H9 (cell line): ENCODE data around the gene KLLN. TPM values are rescaled to one million over a fixed set of nuclear protein-coding genes. Genes with fewer than 3 reads are reported as not detected.

Source experiments
- DNase-seq: peaks from one replicate; pipeline ENCODE4 v3.0.0-alpha.2; 2017
- H2AFZ ChIP-seq: one replicate; pipeline ENCODE4 v1.6.1; 2013; ENCODE audit warnings: mild to moderate bottlenecking, low read length, control low read depth, moderate library complexity
- H2AK5ac ChIP-seq: 2 replicates; pipeline ENCODE4 v1.6.1; 2013; ENCODE audit warnings: low read length, control low read depth, mixed read lengths; ENCODE audit not compliant: insufficient read length
- H2BK120ac ChIP-seq: one replicate; pipeline ENCODE4 v1.6.1; 2013; ENCODE audit warnings: low read depth, mild to moderate bottlenecking, low read length, control low read depth, inconsistent platforms; ENCODE audit not compliant: poor library complexity, severe bottlenecking
- H2BK12ac ChIP-seq: 2 replicates; pipeline ENCODE4 v1.6.1; 2013; ENCODE audit warnings: low read length, control low read depth, mixed read lengths, low read depth; ENCODE audit not compliant: insufficient read length
- H2BK15ac ChIP-seq: 2 replicates; pipeline ENCODE4 v1.6.1; 2013; ENCODE audit warnings: low read depth, low read length, control low read depth
- H2BK20ac ChIP-seq: one replicate; pipeline ENCODE4 v1.6.1; 2013; ENCODE audit warnings: low read depth, mild to moderate bottlenecking, low read length, control low read depth, inconsistent platforms; ENCODE audit not compliant: poor library complexity, severe bottlenecking
- H2BK5ac ChIP-seq: 2 replicates; pipeline ENCODE4 v1.6.1; 2013; ENCODE audit warnings: low read length, control low read depth, mixed read lengths; ENCODE audit not compliant: insufficient read length
- H3K14ac ChIP-seq: 2 replicates; pipeline ENCODE4 v1.6.1; 2013; ENCODE audit warnings: low read length, control low read depth; ENCODE audit not compliant: insufficient read depth
- H3K18ac ChIP-seq: 2 replicates; pipeline ENCODE4 v1.6.1; 2013; ENCODE audit warnings: low read depth, mild to moderate bottlenecking, mixed read lengths, low read length, control low read depth; ENCODE audit not compliant: insufficient read length
- H3K23ac ChIP-seq: 2 replicates; pipeline ENCODE4 v1.6.1; 2013; ENCODE audit warnings: low read length, control low read depth, mixed read lengths, low read depth; ENCODE audit not compliant: insufficient read length
- H3K23me2 ChIP-seq: 2 replicates; pipeline ENCODE4 v1.6.1; 2013; ENCODE audit warnings: low read depth, mild to moderate bottlenecking, mixed read lengths, low read length, control low read depth; ENCODE audit not compliant: insufficient read length, poor library complexity, severe bottlenecking
- H3K27ac ChIP-seq: 2 replicates; pipeline ENCODE4 v1.5.1; 2013; ENCODE audit warnings: low read length, control low read depth, mixed read lengths, low read depth; ENCODE audit not compliant: insufficient read length
- H3K27me3 ChIP-seq: 2 replicates; pipeline ENCODE4 v1.6.1; 2013; ENCODE audit warnings: low read length, control low read depth, inconsistent platforms; ENCODE audit not compliant: insufficient read depth
- H3K4ac ChIP-seq: 2 replicates; pipeline ENCODE4 v1.6.1; 2013; ENCODE audit warnings: low read depth, mild to moderate bottlenecking, control low read depth, inconsistent platforms, low read length, moderate library complexity
- H3K4me1 ChIP-seq: 2 replicates; pipeline ENCODE4 v1.6.1; 2013; ENCODE audit warnings: low read length, control low read depth, inconsistent platforms; ENCODE audit not compliant: insufficient read depth
- H3K4me2 ChIP-seq: 2 replicates; pipeline ENCODE4 v1.6.1; 2013; ENCODE audit warnings: low read length, control low read depth, mixed read lengths; ENCODE audit not compliant: insufficient read length, insufficient read depth
- H3K56ac ChIP-seq: 2 replicates; pipeline ENCODE4 v1.6.1; 2013; ENCODE audit warnings: low read depth, mild to moderate bottlenecking, mixed read lengths, low read length, control low read depth; ENCODE audit not compliant: insufficient read length
- H3K79me1 ChIP-seq: 2 replicates; pipeline ENCODE4 v1.6.1; 2013; ENCODE audit warnings: low read depth, mild to moderate bottlenecking, moderate library complexity, low read length, control low read depth, inconsistent platforms; ENCODE audit not compliant: insufficient read depth, poor library complexity, severe bottlenecking
- H3K79me2 ChIP-seq: 2 replicates; pipeline ENCODE4 v1.6.1; 2013; ENCODE audit warnings: low read length, control low read depth, inconsistent platforms; ENCODE audit not compliant: insufficient read depth
- H3K9ac ChIP-seq: 2 replicates; pipeline ENCODE4 v1.6.1; 2013; ENCODE audit warnings: low read length, control low read depth, mixed read lengths; ENCODE audit not compliant: insufficient read length; ENCODE audit errors: extremely low read depth
- H3K9me3 ChIP-seq: one replicate; pipeline ENCODE4 v1.6.1; 2013; ENCODE audit warnings: low read depth, low read length, inconsistent platforms; ENCODE audit not compliant: control insufficient read depth
- H3T11ph ChIP-seq: one replicate; pipeline ENCODE4 v1.6.1; 2013; ENCODE audit warnings: mild to moderate bottlenecking, low read length, control low read depth, inconsistent platforms
- H4K20me1 ChIP-seq: one replicate; pipeline ENCODE4 v1.6.1; 2013; ENCODE audit not compliant: control insufficient read depth, insufficient read length, insufficient read depth
- H4K5ac ChIP-seq: 2 replicates; pipeline ENCODE4 v1.6.1; 2013; ENCODE audit warnings: low read depth, mild to moderate bottlenecking, mixed read lengths, low read length, control low read depth; ENCODE audit not compliant: insufficient read length
- H4K8ac ChIP-seq: replicated peaks from 2 replicates; pipeline ENCODE4 v1.6.1; 2013; ENCODE audit warnings: low read length, control low read depth, mixed read lengths, low read depth; ENCODE audit not compliant: insufficient read length
- H4K91ac ChIP-seq: 2 replicates; pipeline ENCODE4 v1.6.1; 2013; ENCODE audit warnings: low read depth, mild to moderate bottlenecking, moderate library complexity, mixed read lengths, low read length, control low read depth; ENCODE audit not compliant: insufficient read length
- H3K27ac Mint-ChIP-seq, 3 experiments: 2 replicates in 2 of 3; 3 replicates in 1 of 3; pipeline ENCODE4 v1.8.0; 2020 to 2021; ENCODE audit warnings: mixed read lengths in 3 of 3, mild to moderate bottlenecking in 1 of 3, moderate library complexity in 1 of 3
- H3K27me3 Mint-ChIP-seq: 2 replicates; pipeline ENCODE4 v1.8.0; 2021; ENCODE audit warnings: low read depth, mild to moderate bottlenecking, moderate library complexity, mixed read lengths
- H3K36me3 Mint-ChIP-seq, 3 experiments: 2 replicates in 2 of 3; 3 replicates in 1 of 3; pipeline ENCODE4 v1.8.0; 2020 to 2021; ENCODE audit warnings: low read depth in 3 of 3, mixed read lengths in 3 of 3; ENCODE audit not compliant: insufficient read depth in 1 of 3
- H3K4me1 Mint-ChIP-seq, 2 experiments: 2 replicates each; pipeline ENCODE4 v1.8.0; 2020; ENCODE audit warnings: mixed read lengths in 2 of 2
- H3K4me3 Mint-ChIP-seq, 2 experiments: 2 replicates in 1 of 2; 3 replicates in 1 of 2; pipeline ENCODE4 v1.8.0; 2020 to 2021; ENCODE audit warnings: mild to moderate bottlenecking in 2 of 2, mixed read lengths in 2 of 2, moderate library complexity in 1 of 2
- H3K9me3 Mint-ChIP-seq, 2 experiments: 2 replicates in 1 of 2; 3 replicates in 1 of 2; pipeline ENCODE4 v1.8.0; 2020; ENCODE audit warnings: mild to moderate bottlenecking in 2 of 2, mixed read lengths in 2 of 2, moderate library complexity in 1 of 2
- CTCF ChIP-seq: fragments of 200-600 bp; sonication (generic); conservative IDR thresholded peaks from 3 replicates; pipeline ENCODE4 v1.8.0; 2021; ENCODE audit warnings: antibody characterized with exemption, mild to moderate bottlenecking
- WGBS: extraction: QIAGEN DNeasy Blood & Tissue Kit; methylation state at CpG from one replicate; pipeline ENCODE4 v1.1.7; 2013; ENCODE audit warnings: missing lambda C conversion rate, low lambda C conversion rate, mixed read lengths; ENCODE audit not compliant: insufficient read length; ENCODE audit errors: extremely low coverage; 5-methylcytosine and 5-hydroxymethylcytosine counted together
- total RNA-seq: library from RNA; stranded (reverse); gene quantifications from 2 replicates; pipeline ENCODE4 v1.2.1, GENCODE V29; 2021

KLLN gene
- total RNA-seq, 1 experiment from 2014 or later = 0.79 TPM

GRCh38 chr10:87887146-87887545 lies 23.8 kb upstream of the KLLN start:
- Histone ChIP-seq H3K4ac (no peak overlapping the region), H2BK5ac (no peak overlapping the region), H3K4me2 (no peak overlapping the region), H3K9me3 (peaks cover 6% of the 10 kb centered on the region), H3K56ac (no peak overlapping the region), H3K27ac (no peak overlapping the region), H4K8ac (no peak overlapping the region), H2BK15ac (no peak overlapping the region), H3K14ac (no peak overlapping the region), H3K23ac (no peak overlapping the region), H2AK5ac (no peak overlapping the region), H2AFZ (no peak overlapping the region), H3K9ac (no peak overlapping the region), H3K79me2 (peaks cover 4% of the 10 kb centered on the region; the same call in 1 of the 2 replicates), H3K23me2 (no peaks in the 10 kb centered on the region), H4K91ac (no peak overlapping the region), H3K79me1 (peaks cover 13% of the 10 kb centered on the region), H4K5ac (no peak overlapping the region), H2BK20ac (no peak overlapping the region), H3K18ac (no peak overlapping the region), H2BK120ac (no peak overlapping the region), H3K27me3 (no peaks in the 10 kb centered on the region), H2BK12ac (no peak overlapping the region), H4K20me1 (no peaks in the 10 kb centered on the region), H3K4me1 (no peaks in the 10 kb centered on the region), H3T11ph (no peak overlapping the region)
- Mint-ChIP-seq H3K27ac (no peak overlapping the region), H3K4me3 (no peak overlapping the region; a peak in 1 of 5 replicates), H3K36me3 (peaks cover 21 to 33% (median 22%) of the 10 kb centered on the region in 3 experiments), H3K9me3 (peaks cover 12 to 15% of the 10 kb centered on the region in 2 experiments), H3K27me3 (no peaks in the 10 kb centered on the region), H3K4me1 (no peaks in the 10 kb centered on the region)
- TF ChIP-seq CTCF = no peak
- DNase-seq = no peak
- whole genome bisulfite sequencing = no CpG with 5 or more reads among the region's 1 CpG
